ENCODE measurements around the gene MORN4.

MORN4 gene

DNA sequence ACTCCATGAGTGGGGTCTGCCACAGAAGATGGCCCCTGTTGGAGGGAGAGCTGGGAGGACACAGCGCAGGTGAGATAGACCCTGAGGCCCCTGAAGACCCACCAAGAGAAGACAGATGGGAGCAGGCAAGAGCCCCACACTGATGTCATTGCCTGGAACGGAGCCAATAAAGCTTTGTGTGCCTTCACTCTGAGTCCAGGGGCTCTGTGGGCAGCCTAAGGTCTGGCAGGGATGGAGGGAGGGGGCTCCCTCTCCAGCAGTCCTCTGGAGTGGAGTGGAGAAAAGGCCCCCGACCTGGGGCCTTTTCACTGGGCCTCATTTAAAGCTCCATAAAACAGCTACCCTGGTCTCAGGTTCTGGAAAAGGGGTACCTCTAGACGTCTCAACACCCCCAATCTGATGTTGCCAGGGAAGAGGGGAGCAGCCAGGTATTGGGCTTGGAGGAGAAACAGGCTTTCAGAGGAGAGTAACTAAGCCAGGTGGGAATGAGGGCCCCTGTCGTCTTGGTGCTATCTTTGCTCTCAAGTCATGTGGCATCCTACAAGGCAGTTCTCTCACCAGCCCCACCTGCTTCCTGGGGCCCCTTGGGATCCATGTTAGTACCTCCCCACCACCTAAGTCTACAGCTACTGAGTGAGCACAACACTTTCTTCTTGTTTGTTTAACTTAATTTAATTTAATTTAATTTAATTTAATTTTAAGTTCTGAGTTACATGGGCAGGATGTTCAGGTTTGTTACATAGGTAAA is 42.4 kb downstream of the MORN4 start:
- DNase-seq = no peak
- Histone ChIP-seq H3K36me3 (replicated peaks) (no peaks in the 10 kb centered on the region), H3K4me3 (ENCODE audit: low read depth, low read length) (no peak overlapping the region), H3K27ac (no peak overlapping the region), H3K27me3 (replicated peaks) (no peaks in the 10 kb centered on the region)
- no peak for TF ChIP-seq CTCF (IDR thresholded peaks at IDR 0.05; ENCODE audit: low read depth, low read length, missing control alignments)
- in situ Hi-C loops (cut with HindIII; ENCODE audit: low pct_ligation_motif_present, low sequenced_read_pairs) = no loop called here

GRCh38 chr10:97590082-97590747 is 43.1 kb downstream of the MORN4 start:
- in situ Hi-C loops (cut with HindIII; ENCODE audit: low pct_ligation_motif_present, low sequenced_read_pairs) = no loop called here
- TF ChIP-seq CTCF (IDR thresholded peaks at IDR 0.05; ENCODE audit: low read depth, low read length, missing control alignments) = no peak
- no peaks in the 10 kb centered on the region for H3K36me3 ChIP-seq (replicated peaks)
- DNase-seq = no peak
- no peak overlapping the region for H3K27ac ChIP-seq
- H3K4me3 ChIP-seq (ENCODE audit: low read depth, low read length) = no peak overlapping the region
- H3K27me3 ChIP-seq (replicated peaks) = no peaks in the 10 kb centered on the region

- H3K36me3 ChIP-seq (replicated peaks) = no peaks in the 10 kb centered on the region
- no peak within 1 kb of the TSS for H3K27ac ChIP-seq
- in situ Hi-C loops (cut with HindIII; ENCODE audit: low pct_ligation_motif_present, low sequenced_read_pairs) = no loop called here
- DNase-seq = no peak
- no peak within 1 kb of the TSS for H3K4me3 ChIP-seq (ENCODE audit: low read depth, low read length)
- no peak for TF ChIP-seq CTCF (IDR thresholded peaks at IDR 0.05; ENCODE audit: low read depth, low read length, missing control alignments)
- no peaks in the 10 kb centered on the region for H3K27me3 ChIP-seq (replicated peaks)
Measured at GRCh38 chr10:97589479-97589878, 43.8 kb downstream of the MORN4 start, which contains the start of gene C10orf62. TSS of gene C10orf62 (plus strand) at chr10:97589721. CDS start at chr10:97589898, 177 bp downstream.

- Histone ChIP-seq H3K27me3 (replicated peaks) (no peaks in the 10 kb centered on the region), H3K4me3 (ENCODE audit: low read depth, low read length) (no peak overlapping the region), H3K27ac (no peak overlapping the region), H3K36me3 (replicated peaks) (no peaks in the 10 kb centered on the region)
- no peak for DNase-seq
- in situ Hi-C loops (cut with HindIII; ENCODE audit: low pct_ligation_motif_present, low sequenced_read_pairs) = no loop called here
- TF ChIP-seq CTCF (IDR thresholded peaks at IDR 0.05; ENCODE audit: low read depth, low read length, missing control alignments) = no peak
Measured at GRCh38 chr10:97587183-97587582, 46.1 kb downstream of the MORN4 start.

- in situ Hi-C loops (cut with HindIII; ENCODE audit: low pct_ligation_motif_present, low sequenced_read_pairs) = no loop called here
- DNase-seq = no peak
- no peak for TF ChIP-seq CTCF (IDR thresholded peaks at IDR 0.05; ENCODE audit: low read depth, low read length, missing control alignments)
- Histone ChIP-seq H3K27ac (no peak overlapping the region), H3K4me3 (ENCODE audit: low read depth, low read length) (no peak overlapping the region), H3K27me3 (replicated peaks) (no peaks in the 10 kb centered on the region), H3K36me3 (replicated peaks) (no peaks in the 10 kb centered on the region)
Measured at GRCh38 chr10:97585439-97585811, 47.9 kb downstream of the MORN4 start.
